H9 (cell line): ENCODE data around the gene ANKRD44. TPM values are rescaled to one million over a fixed set of nuclear protein-coding genes. Genes with fewer than 3 reads are reported as not detected.

Experiments used
- DNase-seq: peaks from one replicate; pipeline ENCODE4 v3.0.0-alpha.2; 2017
- H2AFZ ChIP-seq: one replicate; pipeline ENCODE4 v1.6.1; 2013; ENCODE audit warnings: mild to moderate bottlenecking, low read length, control low read depth, moderate library complexity
- H2AK5ac ChIP-seq: 2 replicates; pipeline ENCODE4 v1.6.1; 2013; ENCODE audit warnings: low read length, control low read depth, mixed read lengths; ENCODE audit not compliant: insufficient read length
- H2BK120ac ChIP-seq: one replicate; pipeline ENCODE4 v1.6.1; 2013; ENCODE audit warnings: low read depth, mild to moderate bottlenecking, low read length, control low read depth, inconsistent platforms; ENCODE audit not compliant: poor library complexity, severe bottlenecking
- H2BK12ac ChIP-seq: 2 replicates; pipeline ENCODE4 v1.6.1; 2013; ENCODE audit warnings: low read length, control low read depth, mixed read lengths, low read depth; ENCODE audit not compliant: insufficient read length
- H2BK15ac ChIP-seq: 2 replicates; pipeline ENCODE4 v1.6.1; 2013; ENCODE audit warnings: low read depth, low read length, control low read depth
- H2BK20ac ChIP-seq: one replicate; pipeline ENCODE4 v1.6.1; 2013; ENCODE audit warnings: low read depth, mild to moderate bottlenecking, low read length, control low read depth, inconsistent platforms; ENCODE audit not compliant: poor library complexity, severe bottlenecking
- H2BK5ac ChIP-seq: 2 replicates; pipeline ENCODE4 v1.6.1; 2013; ENCODE audit warnings: low read length, control low read depth, mixed read lengths; ENCODE audit not compliant: insufficient read length
- H3K14ac ChIP-seq: 2 replicates; pipeline ENCODE4 v1.6.1; 2013; ENCODE audit warnings: low read length, control low read depth; ENCODE audit not compliant: insufficient read depth
- H3K18ac ChIP-seq: 2 replicates; pipeline ENCODE4 v1.6.1; 2013; ENCODE audit warnings: low read depth, mild to moderate bottlenecking, mixed read lengths, low read length, control low read depth; ENCODE audit not compliant: insufficient read length
- H3K23ac ChIP-seq: 2 replicates; pipeline ENCODE4 v1.6.1; 2013; ENCODE audit warnings: low read length, control low read depth, mixed read lengths, low read depth; ENCODE audit not compliant: insufficient read length
- H3K23me2 ChIP-seq: 2 replicates; pipeline ENCODE4 v1.6.1; 2013; ENCODE audit warnings: low read depth, mild to moderate bottlenecking, mixed read lengths, low read length, control low read depth; ENCODE audit not compliant: insufficient read length, poor library complexity, severe bottlenecking
- H3K27ac ChIP-seq: 2 replicates; pipeline ENCODE4 v1.5.1; 2013; ENCODE audit warnings: low read length, control low read depth, mixed read lengths, low read depth; ENCODE audit not compliant: insufficient read length
- H3K27me3 ChIP-seq: 2 replicates; pipeline ENCODE4 v1.6.1; 2013; ENCODE audit warnings: low read length, control low read depth, inconsistent platforms; ENCODE audit not compliant: insufficient read depth
- H3K4ac ChIP-seq: 2 replicates; pipeline ENCODE4 v1.6.1; 2013; ENCODE audit warnings: low read depth, mild to moderate bottlenecking, control low read depth, inconsistent platforms, low read length, moderate library complexity
- H3K4me1 ChIP-seq: 2 replicates; pipeline ENCODE4 v1.6.1; 2013; ENCODE audit warnings: low read length, control low read depth, inconsistent platforms; ENCODE audit not compliant: insufficient read depth
- H3K4me2 ChIP-seq: 2 replicates; pipeline ENCODE4 v1.6.1; 2013; ENCODE audit warnings: low read length, control low read depth, mixed read lengths; ENCODE audit not compliant: insufficient read length, insufficient read depth
- H3K56ac ChIP-seq: 2 replicates; pipeline ENCODE4 v1.6.1; 2013; ENCODE audit warnings: low read depth, mild to moderate bottlenecking, mixed read lengths, low read length, control low read depth; ENCODE audit not compliant: insufficient read length
- H3K79me1 ChIP-seq: 2 replicates; pipeline ENCODE4 v1.6.1; 2013; ENCODE audit warnings: low read depth, mild to moderate bottlenecking, moderate library complexity, low read length, control low read depth, inconsistent platforms; ENCODE audit not compliant: insufficient read depth, poor library complexity, severe bottlenecking
- H3K79me2 ChIP-seq: 2 replicates; pipeline ENCODE4 v1.6.1; 2013; ENCODE audit warnings: low read length, control low read depth, inconsistent platforms; ENCODE audit not compliant: insufficient read depth
- H3K9ac ChIP-seq: 2 replicates; pipeline ENCODE4 v1.6.1; 2013; ENCODE audit warnings: low read length, control low read depth, mixed read lengths; ENCODE audit not compliant: insufficient read length; ENCODE audit errors: extremely low read depth
- H3K9me3 ChIP-seq: one replicate; pipeline ENCODE4 v1.6.1; 2013; ENCODE audit warnings: low read depth, low read length, inconsistent platforms; ENCODE audit not compliant: control insufficient read depth
- H3T11ph ChIP-seq: one replicate; pipeline ENCODE4 v1.6.1; 2013; ENCODE audit warnings: mild to moderate bottlenecking, low read length, control low read depth, inconsistent platforms
- H4K20me1 ChIP-seq: one replicate; pipeline ENCODE4 v1.6.1; 2013; ENCODE audit not compliant: control insufficient read depth, insufficient read length, insufficient read depth
- H4K5ac ChIP-seq: 2 replicates; pipeline ENCODE4 v1.6.1; 2013; ENCODE audit warnings: low read depth, mild to moderate bottlenecking, mixed read lengths, low read length, control low read depth; ENCODE audit not compliant: insufficient read length
- H4K8ac ChIP-seq: replicated peaks from 2 replicates; pipeline ENCODE4 v1.6.1; 2013; ENCODE audit warnings: low read length, control low read depth, mixed read lengths, low read depth; ENCODE audit not compliant: insufficient read length
- H4K91ac ChIP-seq: 2 replicates; pipeline ENCODE4 v1.6.1; 2013; ENCODE audit warnings: low read depth, mild to moderate bottlenecking, moderate library complexity, mixed read lengths, low read length, control low read depth; ENCODE audit not compliant: insufficient read length
- H3K27ac Mint-ChIP-seq, 3 experiments: 2 replicates in 2 of 3; 3 replicates in 1 of 3; pipeline ENCODE4 v1.8.0; 2020 to 2021; ENCODE audit warnings: mixed read lengths in 3 of 3, mild to moderate bottlenecking in 1 of 3, moderate library complexity in 1 of 3
- H3K27me3 Mint-ChIP-seq: 2 replicates; pipeline ENCODE4 v1.8.0; 2021; ENCODE audit warnings: low read depth, mild to moderate bottlenecking, moderate library complexity, mixed read lengths
- H3K36me3 Mint-ChIP-seq, 3 experiments: 2 replicates in 2 of 3; 3 replicates in 1 of 3; pipeline ENCODE4 v1.8.0; 2020 to 2021; ENCODE audit warnings: low read depth in 3 of 3, mixed read lengths in 3 of 3; ENCODE audit not compliant: insufficient read depth in 1 of 3
- H3K4me1 Mint-ChIP-seq, 2 experiments: 2 replicates each; pipeline ENCODE4 v1.8.0; 2020; ENCODE audit warnings: mixed read lengths in 2 of 2
- H3K4me3 Mint-ChIP-seq, 2 experiments: 2 replicates in 1 of 2; 3 replicates in 1 of 2; pipeline ENCODE4 v1.8.0; 2020 to 2021; ENCODE audit warnings: mild to moderate bottlenecking in 2 of 2, mixed read lengths in 2 of 2, moderate library complexity in 1 of 2
- H3K9me3 Mint-ChIP-seq, 2 experiments: 2 replicates in 1 of 2; 3 replicates in 1 of 2; pipeline ENCODE4 v1.8.0; 2020; ENCODE audit warnings: mild to moderate bottlenecking in 2 of 2, mixed read lengths in 2 of 2, moderate library complexity in 1 of 2
- WGBS: extraction: QIAGEN DNeasy Blood & Tissue Kit; methylation state at CpG from one replicate; pipeline ENCODE4 v1.1.7; 2013; ENCODE audit warnings: missing lambda C conversion rate, low lambda C conversion rate, mixed read lengths; ENCODE audit not compliant: insufficient read length; ENCODE audit errors: extremely low coverage; 5-methylcytosine and 5-hydroxymethylcytosine counted together
- total RNA-seq: library from RNA; stranded (reverse); gene quantifications from 2 replicates; pipeline ENCODE4 v1.2.1, GENCODE V29; 2021
- TF ChIP-seq, protein P1 (sequence below): fragments of 200-600 bp; sonication (generic); conservative IDR thresholded peaks from 3 replicates; pipeline ENCODE4 v1.8.0; 2021; ENCODE audit warnings: antibody characterized with exemption, mild to moderate bottlenecking

ANKRD44 gene
- total RNA-seq, 1 experiment from 2014 or later, result 1.9 TPM

DNA sequence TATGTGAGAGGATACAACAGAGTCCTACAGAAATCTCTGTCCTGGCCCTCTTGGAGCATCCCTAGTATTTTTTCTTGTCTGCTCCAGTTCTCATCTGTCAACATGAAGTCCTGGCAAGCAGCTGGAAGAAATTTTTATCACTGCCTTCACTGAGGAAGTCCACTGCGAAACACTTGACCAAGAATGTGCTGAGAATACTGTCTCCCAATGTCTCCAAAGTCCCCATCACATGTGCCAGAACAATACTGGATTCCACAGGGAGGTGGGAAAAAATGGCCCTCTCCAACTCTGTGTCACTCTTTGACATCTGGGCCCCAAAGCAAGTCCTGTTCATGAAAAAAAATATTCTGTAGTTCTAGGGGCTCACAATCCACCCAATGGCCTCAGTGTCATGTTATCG, 351.3 kb downstream of the ANKRD44 start:
- H3K4me1 Mint-ChIP-seq, result peaks cover 31 to 37% of the 10 kb centered on the region in 2 experiments
- no peak overlapping the region for H3K4me3 Mint-ChIP-seq
- no CpG with 5 or more reads among the region's 2 CpGs for WGBS
- Histone ChIP-seq H3K79me2 (no peaks in the 10 kb centered on the region), H2BK5ac (no peak overlapping the region), H3K27me3 (no peaks in the 10 kb centered on the region), H3T11ph (no peak overlapping the region), H3K27ac (no peak overlapping the region), H2BK20ac (no peak overlapping the region), H2AFZ (no peak overlapping the region), H3K9ac (no peak overlapping the region), H4K8ac (no peak overlapping the region), H3K79me1 (no peaks in the 10 kb centered on the region), H2BK12ac (no peak overlapping the region), H4K5ac (no peak overlapping the region), H3K4me2 (no peak overlapping the region), H3K18ac (no peak overlapping the region), H3K23me2 (no peaks in the 10 kb centered on the region), H3K23ac (no peak overlapping the region), H4K20me1 (no peaks in the 10 kb centered on the region), H3K9me3 (no peaks in the 10 kb centered on the region), H3K56ac (no peak overlapping the region), H3K4me1 (peaks cover 4% of the 10 kb centered on the region; the same call in 1 of the 2 replicates), H3K4ac (no peak overlapping the region), H2BK120ac (no peak overlapping the region), H2BK15ac (no peak overlapping the region), H2AK5ac (no peak overlapping the region), H4K91ac (no peak overlapping the region), H3K14ac (no peak overlapping the region)
- TF ChIP-seq, protein P1, sequence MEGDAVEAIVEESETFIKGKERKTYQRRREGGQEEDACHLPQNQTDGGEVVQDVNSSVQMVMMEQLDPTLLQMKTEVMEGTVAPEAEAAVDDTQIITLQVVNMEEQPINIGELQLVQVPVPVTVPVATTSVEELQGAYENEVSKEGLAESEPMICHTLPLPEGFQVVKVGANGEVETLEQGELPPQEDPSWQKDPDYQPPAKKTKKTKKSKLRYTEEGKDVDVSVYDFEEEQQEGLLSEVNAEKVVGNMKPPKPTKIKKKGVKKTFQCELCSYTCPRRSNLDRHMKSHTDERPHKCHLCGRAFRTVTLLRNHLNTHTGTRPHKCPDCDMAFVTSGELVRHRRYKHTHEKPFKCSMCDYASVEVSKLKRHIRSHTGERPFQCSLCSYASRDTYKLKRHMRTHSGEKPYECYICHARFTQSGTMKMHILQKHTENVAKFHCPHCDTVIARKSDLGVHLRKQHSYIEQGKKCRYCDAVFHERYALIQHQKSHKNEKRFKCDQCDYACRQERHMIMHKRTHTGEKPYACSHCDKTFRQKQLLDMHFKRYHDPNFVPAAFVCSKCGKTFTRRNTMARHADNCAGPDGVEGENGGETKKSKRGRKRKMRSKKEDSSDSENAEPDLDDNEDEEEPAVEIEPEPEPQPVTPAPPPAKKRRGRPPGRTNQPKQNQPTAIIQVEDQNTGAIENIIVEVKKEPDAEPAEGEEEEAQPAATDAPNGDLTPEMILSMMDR, result no peak
- no peaks in the 10 kb centered on the region; a peak in 1 of 5 replicates for H3K9me3 Mint-ChIP-seq
- H3K27ac Mint-ChIP-seq, result no peak overlapping the region
- no peaks in the 10 kb centered on the region for H3K36me3 Mint-ChIP-seq
- DNase-seq, result no peak
- H3K27me3 Mint-ChIP-seq, result no peaks in the 10 kb centered on the region
